ENCODE results near the gene CENPVL3.
"Not testable (repeated sequence)": the region's sequence is repeated elsewhere in the genome, so short reads cannot be mapped to it uniquely, and the experiment has no call there.

Gene CENPVL3

DNA sequence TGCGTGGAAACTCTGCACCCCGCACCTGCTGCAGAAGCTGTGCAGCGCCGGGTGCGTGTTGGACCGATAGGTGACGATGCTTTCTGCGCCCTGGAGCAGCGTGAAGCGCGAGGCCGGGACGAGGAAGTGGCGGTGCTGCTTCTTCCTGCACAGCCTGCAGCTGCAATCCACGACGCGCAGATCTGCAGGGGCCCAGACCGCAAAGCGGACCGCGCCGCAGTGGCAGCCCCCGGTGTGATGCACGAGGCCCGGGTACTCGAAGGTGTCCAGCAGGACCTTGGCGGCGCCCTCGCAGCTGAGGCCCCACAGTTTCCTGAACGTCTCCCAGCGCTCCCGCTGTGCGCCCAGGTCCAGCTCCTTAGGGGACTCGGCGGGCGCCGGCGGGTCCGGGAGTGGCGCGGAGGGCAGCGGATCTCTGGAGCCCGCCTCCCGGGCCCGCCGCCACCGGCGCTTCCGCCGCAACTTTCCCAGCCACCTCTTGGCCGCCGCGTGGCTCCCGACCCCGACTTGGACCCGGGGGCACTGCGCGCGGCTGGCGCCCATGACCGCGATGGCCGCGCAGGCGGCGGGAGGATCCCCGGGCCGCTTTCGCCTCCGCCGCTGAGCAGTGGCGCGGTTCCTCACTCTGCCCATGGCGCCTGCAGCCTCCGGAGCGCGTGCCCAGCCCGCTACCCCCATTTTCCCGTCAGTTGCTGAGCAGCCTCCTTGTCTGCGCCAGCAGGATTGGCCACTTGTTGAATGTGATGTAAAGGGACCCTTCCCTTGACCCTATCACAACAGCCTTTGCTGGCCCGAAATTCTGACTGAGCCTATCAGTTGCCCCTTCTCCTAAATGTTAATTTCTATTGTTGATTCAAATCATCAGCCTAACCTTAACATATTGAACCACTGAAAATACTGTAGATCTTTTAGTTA, at the start of gene CENPVL3:
Gene CENPVL3 (minus strand): TSS at position 672 of the 915 bp plus-strand sequence. CDS start 39 bp downstream, at position 633.
- in situ Hi-C loops (cut with HindIII; ENCODE audit: low pct_unique_long_range_greater_than_20kb, low sequenced_read_pairs); DNase-seq (ENCODE audit: low read depth in 1 of 2, low spot score in 1 of 2): not testable (repeated sequence)

GRCh38 chrX:51665981-51666380, 47.3 kb upstream of the CENPVL3 start:
- no peak for TF ChIP-seq JUND (IDR thresholded peaks at IDR 0.05; ENCODE audit: low read depth)
- in situ Hi-C loops (cut with HindIII; ENCODE audit: low pct_unique_long_range_greater_than_20kb, low sequenced_read_pairs): no loop called here
- DNase-seq (ENCODE audit: low read depth in 1 of 2, low spot score in 1 of 2): no peak

- no peak for DNase-seq (ENCODE audit: low read depth in 1 of 2, low spot score in 1 of 2)
- no peak for TF ChIP-seq JUND (IDR thresholded peaks at IDR 0.05; ENCODE audit: low read depth)
- in situ Hi-C loops (cut with HindIII; ENCODE audit: low pct_unique_long_range_greater_than_20kb, low sequenced_read_pairs): no loop called here
These were observed 24.7 kb upstream of the CENPVL3 start for GRCh38 chrX:51643377-51643776.

DNA sequence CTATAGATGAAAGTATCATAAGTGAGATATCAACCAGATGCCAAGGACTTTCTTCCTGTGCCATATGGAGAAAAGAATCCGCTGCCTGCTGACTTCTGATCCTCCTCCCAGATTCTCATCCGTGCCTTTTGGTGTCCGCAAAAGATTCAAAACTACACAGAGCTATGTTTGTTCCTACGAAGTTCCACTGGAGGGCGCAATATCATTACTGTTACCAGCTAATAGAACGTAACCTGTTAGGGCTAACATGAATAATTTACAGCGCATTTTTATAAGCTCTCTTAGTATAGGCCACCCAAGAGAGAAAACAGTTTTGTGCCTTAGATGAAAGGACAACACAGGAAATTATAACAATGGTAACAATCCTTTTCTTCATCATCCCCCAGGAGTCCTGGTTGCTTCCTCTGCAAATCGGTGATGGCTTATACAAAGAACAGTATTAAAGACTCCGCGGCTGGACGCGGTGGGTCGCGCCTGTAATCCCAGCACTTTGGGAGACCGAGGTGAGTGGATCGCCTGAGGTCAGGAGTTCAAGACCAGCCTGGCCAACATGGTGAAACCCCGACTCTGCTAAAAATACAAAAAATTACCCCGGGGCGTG, 22.8 kb upstream of the CENPVL3 start:
- in situ Hi-C loops (cut with HindIII; ENCODE audit: low pct_unique_long_range_greater_than_20kb, low sequenced_read_pairs): no loop called here
- peak in 1 of 2 experiments; percentile 55 for DNase-seq (ENCODE audit: low read depth in 1 of 2, low spot score in 1 of 2)
- TF ChIP-seq JUND (IDR thresholded peaks at IDR 0.05; ENCODE audit: low read depth): no peak

DNA sequence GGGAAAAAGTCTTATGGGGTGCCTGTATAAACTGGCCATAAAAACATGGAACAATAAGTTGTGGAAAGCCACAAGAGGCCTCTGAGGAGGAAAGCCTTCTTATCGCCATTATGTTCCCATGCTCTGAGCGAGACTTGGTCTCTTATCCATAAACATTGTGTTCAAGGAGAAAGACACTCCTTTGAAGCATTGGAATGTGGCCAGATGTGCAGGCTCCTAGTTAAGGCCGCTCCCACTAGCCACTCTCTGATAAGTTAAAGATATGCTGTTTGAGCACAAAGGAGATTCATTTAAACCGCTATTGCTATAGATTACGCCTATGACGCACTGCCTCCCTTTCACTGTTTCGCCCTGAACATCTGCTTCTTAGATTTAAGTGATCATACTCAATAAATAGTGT, 17.8 kb upstream of the CENPVL3 start:
- in situ Hi-C loops (cut with HindIII; ENCODE audit: low pct_unique_long_range_greater_than_20kb, low sequenced_read_pairs); DNase-seq (ENCODE audit: low read depth in 1 of 2, low spot score in 1 of 2): not testable (repeated sequence)

GRCh38 chrX:51614353-51615012, 4.2 kb downstream of the CENPVL3 start:
- no peak for TF ChIP-seq JUND (IDR thresholded peaks at IDR 0.05; ENCODE audit: low read depth)
- in situ Hi-C loops (cut with HindIII; ENCODE audit: low pct_unique_long_range_greater_than_20kb, low sequenced_read_pairs): no loop called here
- DNase-seq (ENCODE audit: low read depth in 1 of 2, low spot score in 1 of 2): peak in 1 of 2 experiments; percentile 48

DNA sequence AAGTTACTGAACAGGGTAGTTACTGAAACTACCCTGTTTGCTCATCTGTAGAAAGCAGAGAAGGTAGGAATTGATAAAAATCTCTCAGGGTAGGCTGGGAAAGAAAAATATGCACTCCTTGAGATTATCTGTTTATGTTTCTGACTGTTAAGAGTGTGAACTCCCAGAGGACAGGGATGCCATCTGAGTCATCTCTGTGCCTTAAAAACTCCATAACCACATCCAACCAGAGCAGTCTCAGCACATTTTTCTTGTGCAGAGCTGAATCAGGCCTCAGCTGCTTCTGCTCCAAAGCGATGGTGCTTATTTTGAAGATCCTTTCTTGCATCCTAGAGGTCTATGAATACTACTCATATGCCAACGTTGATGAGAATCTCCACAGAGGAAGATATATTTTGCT, 9.9 kb downstream of the CENPVL3 start:
- in situ Hi-C loops (cut with HindIII; ENCODE audit: low pct_unique_long_range_greater_than_20kb, low sequenced_read_pairs): no loop called here
- no peak for DNase-seq (ENCODE audit: low read depth in 1 of 2, low spot score in 1 of 2)
- no peak for TF ChIP-seq JUND (IDR thresholded peaks at IDR 0.05; ENCODE audit: low read depth)

- TF ChIP-seq JUND (IDR thresholded peaks at IDR 0.05; ENCODE audit: low read depth): no peak
- no peak for DNase-seq (ENCODE audit: low read depth in 1 of 2, low spot score in 1 of 2)
- in situ Hi-C loops (cut with HindIII; ENCODE audit: low pct_unique_long_range_greater_than_20kb, low sequenced_read_pairs): no loop called here
These were observed 10.6 kb downstream of the CENPVL3 start for GRCh38 chrX:51608126-51608525.

DNA sequence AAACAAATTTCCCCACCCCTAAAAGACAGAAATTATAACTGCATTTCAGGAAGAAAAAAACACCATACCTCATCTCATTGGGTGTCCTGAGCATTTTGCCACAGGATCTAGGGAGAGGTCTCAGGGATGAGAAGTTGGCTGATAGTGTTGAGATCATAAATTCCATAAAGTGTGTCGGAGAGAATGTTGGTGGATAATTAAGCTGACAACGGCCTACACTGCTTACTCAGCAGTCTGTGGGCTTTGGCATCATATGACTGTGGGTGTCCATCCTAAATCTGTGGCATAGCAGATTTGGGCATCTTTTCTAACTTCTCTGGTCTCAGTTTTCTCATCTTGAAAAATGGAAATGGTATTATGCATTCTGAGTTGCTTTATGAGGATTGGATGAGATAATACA, 12.3 kb downstream of the CENPVL3 start:
- no peak for DNase-seq (ENCODE audit: low read depth in 1 of 2, low spot score in 1 of 2)
- no peak for TF ChIP-seq JUND (IDR thresholded peaks at IDR 0.05; ENCODE audit: low read depth)
- in situ Hi-C loops (cut with HindIII; ENCODE audit: low pct_unique_long_range_greater_than_20kb, low sequenced_read_pairs): no loop called here

DNA sequence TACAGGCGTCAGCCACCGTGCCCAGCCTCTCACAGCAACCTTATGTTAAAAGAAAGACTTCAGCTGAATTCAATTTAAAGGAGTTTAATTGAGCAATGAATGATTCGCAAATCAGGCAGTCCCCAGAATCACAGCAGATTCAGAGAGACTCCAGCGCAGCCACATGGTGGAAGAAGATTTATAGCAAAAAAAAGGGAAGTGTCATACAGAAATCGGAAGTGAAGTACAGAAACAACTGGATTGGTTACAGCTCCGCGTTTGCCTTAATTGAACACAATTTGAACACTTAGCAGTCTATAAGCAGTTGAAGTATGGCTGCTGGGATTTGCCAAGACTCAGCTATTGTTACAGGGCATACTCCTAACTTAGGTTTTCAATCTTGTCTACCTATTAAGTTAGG, 19.8 kb downstream of the CENPVL3 start:
- in situ Hi-C loops (cut with HindIII; ENCODE audit: low pct_unique_long_range_greater_than_20kb, low sequenced_read_pairs): no loop called here
- no peak for TF ChIP-seq JUND (IDR thresholded peaks at IDR 0.05; ENCODE audit: low read depth)
- DNase-seq (ENCODE audit: low read depth in 1 of 2, low spot score in 1 of 2): no peak

DNA sequence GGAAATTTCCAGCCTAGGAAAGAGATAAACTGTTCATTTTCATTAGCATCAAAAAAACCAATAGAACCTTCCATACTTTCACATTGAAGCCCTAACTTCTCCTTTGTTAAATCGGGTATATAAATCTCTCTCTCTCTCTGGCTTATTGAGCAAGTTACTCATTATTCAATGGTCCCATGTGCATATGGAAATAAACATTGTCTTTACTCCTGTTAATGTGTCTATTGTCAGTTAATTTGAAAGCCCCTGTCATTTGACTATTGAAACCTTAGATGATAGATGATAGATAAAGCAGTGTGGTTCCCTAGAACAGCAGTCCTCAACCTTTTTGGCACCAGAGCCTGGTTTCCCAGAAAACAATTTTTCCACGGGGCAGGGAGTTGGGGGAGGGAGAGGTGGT, 46.8 kb downstream of the CENPVL3 start:
- DNase-seq (ENCODE audit: low read depth in 1 of 2, low spot score in 1 of 2): no peak
- no peak for TF ChIP-seq JUND (IDR thresholded peaks at IDR 0.05; ENCODE audit: low read depth)
- in situ Hi-C loops (cut with HindIII; ENCODE audit: low pct_unique_long_range_greater_than_20kb, low sequenced_read_pairs): no loop called here

- TF ChIP-seq JUND (IDR thresholded peaks at IDR 0.05; ENCODE audit: low read depth): no peak
- no peak for DNase-seq (ENCODE audit: low read depth in 1 of 2, low spot score in 1 of 2)
- in situ Hi-C loops (cut with HindIII; ENCODE audit: low pct_unique_long_range_greater_than_20kb, low sequenced_read_pairs): no loop called here
These were observed 49.2 kb downstream of the CENPVL3 start for GRCh38 chrX:51569561-51569960.

DNA sequence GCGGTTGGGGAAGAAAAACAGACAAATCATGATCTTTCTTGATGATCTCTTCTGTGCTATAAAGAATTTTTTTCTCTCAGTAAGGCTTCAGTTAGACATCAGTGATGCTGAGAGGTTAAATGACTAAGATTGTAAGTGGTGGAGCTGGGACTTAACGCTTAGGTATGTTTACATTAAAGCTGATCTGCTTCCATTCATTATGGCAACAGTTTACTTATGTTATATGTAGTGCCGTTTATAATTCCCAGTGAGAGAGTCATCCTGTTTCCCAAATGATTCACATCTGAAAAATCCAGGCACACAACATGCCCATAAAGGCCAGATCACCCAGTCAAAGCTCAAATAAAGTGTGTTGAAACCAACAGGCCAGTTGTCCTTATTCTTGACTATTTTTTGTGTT, 50.1 kb downstream of the CENPVL3 start:
- DNase-seq (ENCODE audit: low read depth in 1 of 2, low spot score in 1 of 2): no peak
- no peak for TF ChIP-seq JUND (IDR thresholded peaks at IDR 0.05; ENCODE audit: low read depth)
- in situ Hi-C loops (cut with HindIII; ENCODE audit: low pct_unique_long_range_greater_than_20kb, low sequenced_read_pairs): no loop called here
